ENCODE data around the gene MACROH2A2. TPM values are rescaled to one million over a fixed set of nuclear protein-coding genes. Genes with fewer than 3 reads are reported as not detected.

Gene MACROH2A2
- total and polyA plus RNA-seq, 2 of the 13 experiments (the other 11 are each of a cell fraction or from before 2014, with no cell fraction given) = 9.8 to 43.1 TPM

DNA sequence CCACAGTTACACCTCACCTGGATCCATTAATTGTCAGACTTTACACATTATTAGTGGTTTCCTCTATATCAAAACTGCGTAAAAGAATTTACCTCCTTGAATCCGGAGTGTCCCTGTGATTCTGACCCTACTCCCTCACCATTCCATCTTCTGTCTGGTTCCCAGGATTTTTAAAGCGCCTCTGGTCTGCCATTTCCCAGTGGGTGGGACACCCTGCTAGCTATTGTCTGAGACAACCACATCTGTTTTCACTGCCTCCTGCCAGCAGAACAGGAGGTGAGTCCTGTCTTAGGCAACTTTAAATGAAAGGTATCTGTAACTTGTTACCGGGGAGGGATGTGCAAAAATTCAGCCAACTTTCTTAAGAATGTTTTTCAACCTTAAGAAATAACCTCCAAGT lies 2.3 kb downstream of the MACROH2A2 start:
- TF ChIP-seq, protein P1, sequence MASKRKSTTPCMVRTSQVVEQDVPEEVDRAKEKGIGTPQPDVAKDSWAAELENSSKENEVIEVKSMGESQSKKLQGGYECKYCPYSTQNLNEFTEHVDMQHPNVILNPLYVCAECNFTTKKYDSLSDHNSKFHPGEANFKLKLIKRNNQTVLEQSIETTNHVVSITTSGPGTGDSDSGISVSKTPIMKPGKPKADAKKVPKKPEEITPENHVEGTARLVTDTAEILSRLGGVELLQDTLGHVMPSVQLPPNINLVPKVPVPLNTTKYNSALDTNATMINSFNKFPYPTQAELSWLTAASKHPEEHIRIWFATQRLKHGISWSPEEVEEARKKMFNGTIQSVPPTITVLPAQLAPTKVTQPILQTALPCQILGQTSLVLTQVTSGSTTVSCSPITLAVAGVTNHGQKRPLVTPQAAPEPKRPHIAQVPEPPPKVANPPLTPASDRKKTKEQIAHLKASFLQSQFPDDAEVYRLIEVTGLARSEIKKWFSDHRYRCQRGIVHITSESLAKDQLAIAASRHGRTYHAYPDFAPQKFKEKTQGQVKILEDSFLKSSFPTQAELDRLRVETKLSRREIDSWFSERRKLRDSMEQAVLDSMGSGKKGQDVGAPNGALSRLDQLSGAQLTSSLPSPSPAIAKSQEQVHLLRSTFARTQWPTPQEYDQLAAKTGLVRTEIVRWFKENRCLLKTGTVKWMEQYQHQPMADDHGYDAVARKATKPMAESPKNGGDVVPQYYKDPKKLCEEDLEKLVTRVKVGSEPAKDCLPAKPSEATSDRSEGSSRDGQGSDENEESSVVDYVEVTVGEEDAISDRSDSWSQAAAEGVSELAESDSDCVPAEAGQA (IDR thresholded peaks at IDR 0.05; ENCODE audit: low read depth) = no peak
- TF ChIP-seq, protein P1 (CRISPR knock-in tag; IDR thresholded peaks at IDR 0.05; ENCODE audit: borderline replicate concordance) = no peak
- TF ChIP-seq ZNF451 (CRISPR knock-in tag; IDR thresholded peaks at IDR 0.05) = no peak
- TF ChIP-seq, protein P2, sequence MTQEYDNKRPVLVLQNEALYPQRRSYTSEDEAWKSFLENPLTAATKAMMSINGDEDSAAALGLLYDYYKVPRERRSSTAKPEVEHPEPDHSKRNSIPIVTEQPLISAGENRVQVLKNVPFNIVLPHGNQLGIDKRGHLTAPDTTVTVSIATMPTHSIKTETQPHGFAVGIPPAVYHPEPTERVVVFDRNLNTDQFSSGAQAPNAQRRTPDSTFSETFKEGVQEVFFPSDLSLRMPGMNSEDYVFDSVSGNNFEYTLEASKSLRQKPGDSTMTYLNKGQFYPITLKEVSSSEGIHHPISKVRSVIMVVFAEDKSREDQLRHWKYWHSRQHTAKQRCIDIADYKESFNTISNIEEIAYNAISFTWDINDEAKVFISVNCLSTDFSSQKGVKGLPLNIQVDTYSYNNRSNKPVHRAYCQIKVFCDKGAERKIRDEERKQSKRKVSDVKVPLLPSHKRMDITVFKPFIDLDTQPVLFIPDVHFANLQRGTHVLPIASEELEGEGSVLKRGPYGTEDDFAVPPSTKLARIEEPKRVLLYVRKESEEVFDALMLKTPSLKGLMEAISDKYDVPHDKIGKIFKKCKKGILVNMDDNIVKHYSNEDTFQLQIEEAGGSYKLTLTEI (CRISPR knock-in tag; conservative IDR thresholded peaks at IDR 0.05) = no peak
- TF ChIP-seq, protein P3, sequence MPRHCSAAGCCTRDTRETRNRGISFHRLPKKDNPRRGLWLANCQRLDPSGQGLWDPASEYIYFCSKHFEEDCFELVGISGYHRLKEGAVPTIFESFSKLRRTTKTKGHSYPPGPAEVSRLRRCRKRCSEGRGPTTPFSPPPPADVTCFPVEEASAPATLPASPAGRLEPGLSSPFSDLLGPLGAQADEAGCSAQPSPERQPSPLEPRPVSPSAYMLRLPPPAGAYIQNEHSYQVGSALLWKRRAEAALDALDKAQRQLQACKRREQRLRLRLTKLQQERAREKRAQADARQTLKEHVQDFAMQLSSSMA (CRISPR knock-in tag; IDR thresholded peaks at IDR 0.05) = no peak
- no peaks in the 10 kb centered on the region for H3K27me3 ChIP-seq (ENCODE audit: control insufficient read depth in 1 of 2, insufficient read depth in 2 of 2, low read length in 2 of 2)
- H2AFZ ChIP-seq (ENCODE audit: low read length) = no peak overlapping the region
- intact Hi-C loops (cut with micrococcal nuclease; ENCODE audit: unreplicated experiment) = loop anchor here (5.0 kb wide), 1 partner anchor 32 kb away; no protein-coding TSS in a partner anchor
- H3K79me2 ChIP-seq (ENCODE audit: insufficient read depth, low read length) = peaks cover 24% of the 10 kb centered on the region
- in situ Hi-C loops (cut with HindIII; ENCODE audit: extremely low pct_ligation_motif_present, low pct_unique_long_range_greater_than_20kb) = no loop called here
- CTCF ChIA-PET (ENCODE audit: low intra/inter-chr PET ratio, low total read pairs) = no interaction called here
- no peak overlapping the region for H3K9ac ChIP-seq (ENCODE audit: insufficient read depth, low read depth, low read length)
- POLR2A ChIA-PET = interaction anchor here (1.3 kb wide), 1 partner anchor 91 kb away, joined by 7 read pairs; the partner anchor contains the start of gene TYSND1
- ATAC-seq = no peak
- H3K36me3 ChIP-seq (replicated peaks in 1 of 2; ENCODE audit: control insufficient read depth in 1 of 2, insufficient read depth in 2 of 2, low read length in 2 of 2) = no peaks in the 10 kb centered on the region
- H3K27ac ChIP-seq (ENCODE audit: extremely low read length, insufficient read depth, low read length) = no peak overlapping the region
- no peaks in the 10 kb centered on the region for H3K9me3 ChIP-seq (ENCODE audit: low read length)
- TSS peak; percentile 37 for BruUV-seq (replicated peaks)
- H4K20me1 ChIP-seq (ENCODE audit: insufficient read depth, low read length) = no peaks in the 10 kb centered on the region
- no peak for DNase-seq (ENCODE audit: low spot score)
- peak overlapping the region; percentile 97; the same call in 1 of the 2 replicates for H3K4me2 ChIP-seq (ENCODE audit: low read depth, low read length)
- WGBS (ENCODE audit: low lambda C conversion rate) = 98% methylated on average over 4 of the region's 4 CpGs
- no peak for FAIRE-seq
- no peak overlapping the region for H3K4me3 ChIP-seq (replicated peaks in 1 of 3; ENCODE audit: insufficient read depth in 1 of 3, low read depth in 2 of 3, low read length in 3 of 3)
- peaks cover 23% of the 10 kb centered on the region for H3K4me1 ChIP-seq (ENCODE audit: insufficient read depth, low read length)
